Jurkat, Clone E6-1 (cell line): Measurements from ENCODE around the gene PLCH1.
A peak's percentile ranks its signal among the peaks of the same experiment; 100 is the strongest.
"Not testable (repeated sequence)": the region's sequence is repeated elsewhere in the genome, so short reads cannot be mapped to it uniquely, and the experiment has no call there.

Experiments
- DNase-seq: peaks from one replicate; pipeline ENCODE4 v3.0.0-alpha.2; 2011; ENCODE audit warnings: low read depth, low spot score
- H3K4me3 ChIP-seq: 2 replicates; pipeline ENCODE4 v1.5.1; 2011; ENCODE audit warnings: mild to moderate bottlenecking, low read length, control low read depth, moderate library complexity

PLCH1 gene

GRCh38 chr3:155416500-155417118, 328.3 kb downstream of the PLCH1 start:
- H3K4me3 ChIP-seq: no peak overlapping the region
- no peak for DNase-seq

- H3K4me3 ChIP-seq: no peak overlapping the region
- DNase-seq: no peak
Observed at GRCh38 chr3:155412904-155413303, 332.0 kb downstream of the PLCH1 start.

- H3K4me3 ChIP-seq: no peak overlapping the region
- peak; percentile 39 for DNase-seq
Observed at GRCh38 chr3:155411500-155412223, 333.2 kb downstream of the PLCH1 start.

- H3K4me3 ChIP-seq: no peak overlapping the region
Observed at GRCh38 chr3:155409336-155409735, 335.5 kb downstream of the PLCH1 start.

GRCh38 chr3:155407971-155408370, 336.9 kb downstream of the PLCH1 start:
- DNase-seq: no peak
- no peak overlapping the region for H3K4me3 ChIP-seq

More at GRCh38 chr3:155409336-155409735, 335.5 kb downstream of the PLCH1 start:
- DNase-seq: no peak

GRCh38 chr3:155407331-155407730, 337.5 kb downstream of the PLCH1 start:
- DNase-seq: no peak
- H3K4me3 ChIP-seq: no peak overlapping the region

GRCh38 chr3:155404486-155404885, 340.4 kb downstream of the PLCH1 start:
- no peak overlapping the region for H3K4me3 ChIP-seq
- DNase-seq: no peak

- no peak overlapping the region for H3K4me3 ChIP-seq
- DNase-seq: no peak
Observed at GRCh38 chr3:155402656-155403055, 342.2 kb downstream of the PLCH1 start.

- H3K4me3 ChIP-seq: no peak overlapping the region
- no peak for DNase-seq
Observed at GRCh38 chr3:155398046-155398445, 346.8 kb downstream of the PLCH1 start.

- not testable (repeated sequence) for H3K4me3 ChIP-seq, DNase-seq
Observed at GRCh38 chr3:155394896-155395295, 350.0 kb downstream of the PLCH1 start.

GRCh38 chr3:155394240-155394639, 350.6 kb downstream of the PLCH1 start:
- H3K4me3 ChIP-seq: no peak overlapping the region
- DNase-seq: no peak

- H3K4me3 ChIP-seq: no peak overlapping the region
- DNase-seq: no peak
Observed at GRCh38 chr3:155393316-155393715, 351.6 kb downstream of the PLCH1 start.

- no peak for DNase-seq
- no peak overlapping the region for H3K4me3 ChIP-seq
Observed at GRCh38 chr3:155392138-155392537, 352.7 kb downstream of the PLCH1 start.

GRCh38 chr3:155391551-155391958, 353.3 kb downstream of the PLCH1 start:
- DNase-seq: no peak
- H3K4me3 ChIP-seq: no peak overlapping the region

- H3K4me3 ChIP-seq: no peak overlapping the region
- DNase-seq: no peak
Observed at GRCh38 chr3:155391104-155391503, 353.8 kb downstream of the PLCH1 start.

- DNase-seq: no peak
- H3K4me3 ChIP-seq: no peak overlapping the region
Observed at GRCh38 chr3:155390351-155390750, 354.5 kb downstream of the PLCH1 start.

GRCh38 chr3:155388417-155388816, 356.5 kb downstream of the PLCH1 start:
- no peak overlapping the region for H3K4me3 ChIP-seq

GRCh38 chr3:155387571-155387970, 357.3 kb downstream of the PLCH1 start:
- DNase-seq: no peak
- H3K4me3 ChIP-seq: no peak overlapping the region

More at GRCh38 chr3:155388417-155388816, 356.5 kb downstream of the PLCH1 start:
- no peak for DNase-seq

GRCh38 chr3:155386919-155387318, 358.0 kb downstream of the PLCH1 start:
- no peak overlapping the region for H3K4me3 ChIP-seq
- no peak for DNase-seq

- no peak overlapping the region for H3K4me3 ChIP-seq
- DNase-seq: no peak
Observed at GRCh38 chr3:155385896-155386625, 358.8 kb downstream of the PLCH1 start.
